ENCODE results near the gene ESD.

DNA sequence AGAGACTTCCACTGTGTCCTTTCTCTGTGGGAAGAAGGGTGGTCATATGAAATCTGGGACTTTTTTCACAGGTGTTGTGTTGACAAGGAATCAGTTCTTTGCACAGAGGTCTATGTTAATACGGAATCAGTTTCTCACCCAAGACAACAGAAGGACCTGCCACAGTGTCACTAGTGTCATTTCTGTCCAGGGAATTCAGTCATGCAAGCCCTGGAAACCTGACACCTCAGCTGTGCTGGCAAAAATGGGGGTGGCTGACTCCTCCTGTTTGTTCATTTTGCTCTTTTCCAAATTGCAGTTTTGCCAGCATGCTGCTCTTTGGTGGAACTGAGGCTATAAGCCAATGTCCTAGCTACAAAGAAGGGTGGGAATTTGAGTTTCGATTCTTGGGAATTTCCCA lies 49.8 kb upstream of the ESD start:
- TF ChIP-seq NR2C1 (IDR thresholded peaks at IDR 0.05) (no peak), EP300 (IDR thresholded peaks at IDR 0.05; ENCODE audit: borderline replicate concordance in 1 of 2, control insufficient read depth in 1 of 2, low read depth in 2 of 2, low read length in 2 of 2) (no peak), HDAC6 (IDR thresholded peaks at IDR 0.05; ENCODE audit: unreplicated experiment) (no peak), ETV6 (conservative IDR thresholded peaks at IDR 0.05 in 1 of 2, IDR thresholded peaks at IDR 0.05 in 1 of 2; ENCODE audit: borderline replicate concordance in 1 of 2, low read depth in 1 of 2) (no peak), CEBPB (IDR thresholded peaks at IDR 0.05; ENCODE audit: borderline replicate concordance in 1 of 2, low read depth in 2 of 2, low read length in 2 of 2) (no peak), SMC3 (IDR thresholded peaks at IDR 0.05; ENCODE audit: borderline replicate concordance, low read length) (no peak), CBFB (IDR thresholded peaks at IDR 0.05; ENCODE audit: low read depth) (no peak)
- TF ChIP-seq, protein P1, sequence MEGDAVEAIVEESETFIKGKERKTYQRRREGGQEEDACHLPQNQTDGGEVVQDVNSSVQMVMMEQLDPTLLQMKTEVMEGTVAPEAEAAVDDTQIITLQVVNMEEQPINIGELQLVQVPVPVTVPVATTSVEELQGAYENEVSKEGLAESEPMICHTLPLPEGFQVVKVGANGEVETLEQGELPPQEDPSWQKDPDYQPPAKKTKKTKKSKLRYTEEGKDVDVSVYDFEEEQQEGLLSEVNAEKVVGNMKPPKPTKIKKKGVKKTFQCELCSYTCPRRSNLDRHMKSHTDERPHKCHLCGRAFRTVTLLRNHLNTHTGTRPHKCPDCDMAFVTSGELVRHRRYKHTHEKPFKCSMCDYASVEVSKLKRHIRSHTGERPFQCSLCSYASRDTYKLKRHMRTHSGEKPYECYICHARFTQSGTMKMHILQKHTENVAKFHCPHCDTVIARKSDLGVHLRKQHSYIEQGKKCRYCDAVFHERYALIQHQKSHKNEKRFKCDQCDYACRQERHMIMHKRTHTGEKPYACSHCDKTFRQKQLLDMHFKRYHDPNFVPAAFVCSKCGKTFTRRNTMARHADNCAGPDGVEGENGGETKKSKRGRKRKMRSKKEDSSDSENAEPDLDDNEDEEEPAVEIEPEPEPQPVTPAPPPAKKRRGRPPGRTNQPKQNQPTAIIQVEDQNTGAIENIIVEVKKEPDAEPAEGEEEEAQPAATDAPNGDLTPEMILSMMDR (IDR thresholded peaks at IDR 0.05 in 2 of 3, conservative IDR thresholded peaks at IDR 0.05 in 1 of 3; ENCODE audit: control insufficient read depth in 2 of 3, extremely low read depth in 1 of 3, insufficient read depth in 1 of 3, low read depth in 3 of 3, low read length in 3 of 3), result no peak
